GM23338 (cell line): ENCODE data around the gene TFDP1. TPM values are rescaled to one million over a fixed set of nuclear protein-coding genes. Genes with fewer than 3 reads are reported as not detected.

Source experiments
- ATAC-seq: fragments of 200-7000 bp; cut with Tn5 transposase; 3 replicates; pipeline ENCODE4 v1.9.1; 2020
- DNase-seq: peaks from one replicate; pipeline ENCODE4 v3.0.0-alpha.2; 2015; ENCODE audit warnings: low spot score
- H2AFZ ChIP-seq: fragments of 200-600 bp; sonication (generic); 2 replicates; pipeline ENCODE4 v1.8.0; 2016; ENCODE audit warnings: antibody characterized with exemption, mild to moderate bottlenecking, moderate library complexity
- H3F3A ChIP-seq: fragments of 200-600 bp; sonication (generic); replicated peaks from 2 replicates; pipeline ENCODE4 v1.8.0; 2017; ENCODE audit warnings: antibody characterized with exemption, mixed run types, low read depth
- H3K27ac ChIP-seq: fragments of 200-600 bp; sonication (generic); 2 replicates; pipeline ENCODE4 v1.6.1; 2016; ENCODE audit warnings: low read depth
- H3K27me3 ChIP-seq: fragments of 200-600 bp; sonication (generic); 2 replicates; pipeline ENCODE4 v1.8.0; 2016; ENCODE audit warnings: mild to moderate bottlenecking, mixed run types, moderate library complexity; ENCODE audit not compliant: insufficient read depth
- H3K36me3 ChIP-seq: fragments of 200-600 bp; sonication (generic); 2 replicates; pipeline ENCODE4 v1.8.0; 2016; ENCODE audit warnings: mild to moderate bottlenecking; ENCODE audit not compliant: insufficient read depth
- H3K4me1 ChIP-seq: fragments of 200-600 bp; sonication (generic); 2 replicates; pipeline ENCODE4 v1.8.0; 2016; ENCODE audit warnings: mild to moderate bottlenecking, moderate library complexity; ENCODE audit not compliant: insufficient read depth
- H3K4me2 ChIP-seq: fragments of 200-600 bp; sonication (generic); 2 replicates; pipeline ENCODE4 v1.7.1; 2017; ENCODE audit warnings: mixed run types
- H3K4me3 ChIP-seq: fragments of 200-600 bp; sonication (generic); 2 replicates; pipeline ENCODE4 v1.6.1; 2016; ENCODE audit warnings: mixed run types
- H3K79me2 ChIP-seq: fragments of 200-600 bp; sonication (generic); replicated peaks from 2 replicates; pipeline ENCODE4 v1.8.0; 2017; ENCODE audit warnings: mild to moderate bottlenecking; ENCODE audit not compliant: insufficient read depth
- H3K9me2 ChIP-seq: fragments of 200-600 bp; sonication (generic); 2 replicates; pipeline ENCODE4 v1.8.0; 2017; ENCODE audit not compliant: insufficient read depth
- H4K20me1 ChIP-seq: fragments of 200-600 bp; sonication (generic); replicated peaks from 2 replicates; pipeline ENCODE4 v1.8.0; 2017; ENCODE audit warnings: mild to moderate bottlenecking; ENCODE audit not compliant: insufficient read depth
- H3K27ac Mint-ChIP-seq: 2 replicates; pipeline ENCODE4 v1.8.0; 2020; ENCODE audit warnings: inconsistent platforms, mild to moderate bottlenecking, moderate library complexity, mixed read lengths
- H3K27me3 Mint-ChIP-seq: 3 replicates; pipeline ENCODE4 v1.8.0; 2022; ENCODE audit warnings: low read depth, mild to moderate bottlenecking, moderate library complexity, mixed read lengths, inconsistent platforms; ENCODE audit not compliant: insufficient read depth, poor library complexity
- H3K36me3 Mint-ChIP-seq: 3 replicates; pipeline ENCODE4 v1.8.0; 2021; ENCODE audit warnings: low read depth, mild to moderate bottlenecking, inconsistent platforms, moderate library complexity, mixed read lengths
- H3K4me1 Mint-ChIP-seq: 3 replicates; pipeline ENCODE4 v1.8.0; 2020; ENCODE audit warnings: mild to moderate bottlenecking, inconsistent platforms, mixed read lengths
- H3K4me3 Mint-ChIP-seq: 3 replicates; pipeline ENCODE4 v1.8.0; 2021; ENCODE audit warnings: moderate library complexity, mild to moderate bottlenecking, inconsistent platforms, mixed read lengths
- H3K9me3 Mint-ChIP-seq: 3 replicates; pipeline ENCODE4 v1.8.0; 2020; ENCODE audit warnings: moderate library complexity, mild to moderate bottlenecking, inconsistent platforms, mixed read lengths
- CREB1 ChIP-seq: fragments of 250-450 bp; sonication (Bioruptor Pico); IDR thresholded peaks from 2 replicates; pipeline ENCODE4 v1.5.0; 2020; ENCODE audit warnings: low read depth, mild to moderate bottlenecking, moderate library complexity
- CTCF ChIP-seq, 2 experiments: fragments of 200-600 bp in 1 of 2; sonication (generic) in 1 of 2; conservative IDR thresholded peaks; 2 replicates each; pipeline versions ENCODE4 v1.5.1 to v1.6.1; 2016 to 2017; ENCODE audit warnings: antibody characterized with exemption in 2 of 2, low read depth in 2 of 2, mild to moderate bottlenecking in 2 of 2, moderate library complexity in 1 of 2
- ETS1 ChIP-seq: IDR thresholded peaks from 2 replicates; pipeline ENCODE4 v1.6.1; 2016; ENCODE audit warnings: antibody characterized with exemption
- EZH2phosphoT487 ChIP-seq: fragments of 200-600 bp; sonication (generic); IDR thresholded peaks from one replicate; pipeline ENCODE4 v1.8.1; 2018; ENCODE audit warnings: antibody characterized with exemption; ENCODE audit not compliant: unreplicated experiment
- JUNB ChIP-seq: IDR thresholded peaks from one replicate; pipeline ENCODE4 v1.6.1; 2016; ENCODE audit warnings: antibody characterized with exemption; ENCODE audit not compliant: unreplicated experiment
- NANOG ChIP-seq: IDR thresholded peaks from 2 replicates; pipeline ENCODE4 v1.6.1; 2016; ENCODE audit warnings: antibody characterized with exemption, borderline replicate concordance
- POLR2AphosphoS5 ChIP-seq: IDR thresholded peaks from 2 replicates; pipeline ENCODE4 v1.6.1; 2016; ENCODE audit warnings: antibody characterized with exemption, low read depth
- REST ChIP-seq: IDR thresholded peaks from one replicate; pipeline ENCODE4 v1.6.1; 2018; ENCODE audit warnings: antibody characterized with exemption; ENCODE audit not compliant: unreplicated experiment
- STAT1 ChIP-seq: IDR thresholded peaks from one replicate; pipeline ENCODE4 v1.6.1; 2016; ENCODE audit warnings: antibody characterized with exemption; ENCODE audit not compliant: unreplicated experiment
- ZNF114 ChIP-seq: fragments of 250-450 bp; sonication (Bioruptor Pico); IDR thresholded peaks from 2 replicates; pipeline ENCODE4 v1.5.0; 2020; ENCODE audit warnings: mild to moderate bottlenecking, moderate library complexity
- ZNF331 ChIP-seq: fragments of 250-450 bp; sonication (Bioruptor Pico); IDR thresholded peaks from 2 replicates; pipeline ENCODE4 v1.5.0; 2020; ENCODE audit warnings: low read depth, mild to moderate bottlenecking, moderate library complexity
- ZNF462 ChIP-seq: fragments of 250-450 bp; sonication (Bioruptor Pico); IDR thresholded peaks from 2 replicates; pipeline ENCODE4 v1.5.0; 2020; ENCODE audit warnings: mild to moderate bottlenecking, moderate library complexity
- polyA plus RNA-seq: library from polyadenylated mRNA; unstranded; fragments of >200 nt; fragmentation: Nextera tagmentation; extraction: Ambion mirVana; gene quantifications from 2 replicates; pipeline ENCODE4 v1.2.1, GENCODE V29; 2016
- total RNA-seq: library from RNA; depleted of rRNA; stranded (reverse); fragments of >200 nt; shearing (Covaris generic); gene quantifications from 2 replicates; pipeline ENCODE4 v1.2.3, GENCODE V29; 2014

Gene TFDP1
- total and polyA plus RNA-seq, 2 experiments from 2014 or later, result 42.9 to 80.0 TPM

GRCh38 chr13:113561417-113562084, 23.0 kb upstream of the TFDP1 start:
- peaks cover 2% of the 10 kb centered on the region; the same call in 1 of the 2 replicates for H4K20me1 ChIP-seq
- no peaks in the 10 kb centered on the region for H3F3A ChIP-seq
- ATAC-seq, result no peak
- no peak overlapping the region; the same call in 1 of the 2 replicates for H2AFZ ChIP-seq
- Mint-ChIP-seq H3K27ac (no peak overlapping the region), H3K27me3 (peaks cover 11% of the 10 kb centered on the region), H3K9me3 (no peaks in the 10 kb centered on the region), H3K4me3 (no peak overlapping the region), H3K4me1 (peaks cover 10% of the 10 kb centered on the region), H3K36me3 (no peaks in the 10 kb centered on the region; the same call in 2 of the 3 replicates)
- H3K9me2 ChIP-seq, result no peaks in the 10 kb centered on the region
- no peak overlapping the region for H3K27ac ChIP-seq
- H3K4me3 ChIP-seq, result no peak overlapping the region
- H3K36me3 ChIP-seq, result no peaks in the 10 kb centered on the region
- no peaks in the 10 kb centered on the region for H3K27me3 ChIP-seq
- no peak for DNase-seq
- no peak overlapping the region for H3K4me2 ChIP-seq
- TF ChIP-seq ETS1 (no peak), JUNB (no peak), ZNF114 (CRISPR knock-in tag) (no peak), CTCF (conservative IDR thresholded peaks at IDR 0.05; ENCODE audit: low read depth in 2 of 2) (no peak), NANOG (no peak), REST (no peak), ZNF331 (CRISPR knock-in tag) (no peak), ZNF462 (CRISPR knock-in tag) (no peak), POLR2AphosphoS5 (no peak), EZH2phosphoT487 (no peak), CREB1 (CRISPR knock-in tag) (no peak), STAT1 (no peak)
- H3K79me2 ChIP-seq, result no peaks in the 10 kb centered on the region
- no peaks in the 10 kb centered on the region for H3K4me1 ChIP-seq
